ENCODE results near the gene ARMC2.
"Not testable (repeated sequence)": the region's sequence is repeated elsewhere in the genome, so short reads cannot be mapped to it uniquely, and the experiment has no call there.

Gene ARMC2

GRCh38 chr6:108853077-108853476 lies 4.9 kb downstream of the ARMC2 start:
- Histone ChIP-seq H3F3A (ENCODE audit: insufficient read depth, low read length) (no peaks in the 10 kb centered on the region), H3K79me2 (ENCODE audit: insufficient read depth, low read length) (no peaks in the 10 kb centered on the region), H2AFZ (ENCODE audit: low read length) (no peak overlapping the region), H3K4me3 (ENCODE audit: low read depth, low read length, poor library complexity, severe bottlenecking) (no peak overlapping the region), H3K9me3 (ENCODE audit: low read length) (0 out of 2 replicates have a peak, but pooled peaks cover 5% of the 10 kb centered on the region), H3K27ac (ENCODE audit: low read depth, low read length, poor library complexity, severe bottlenecking) (no peak overlapping the region), H4K20me1 (ENCODE audit: insufficient read depth, low read length) (no peaks in the 10 kb centered on the region), H3K27me3 (ENCODE audit: insufficient read depth, low read length) (no peaks in the 10 kb centered on the region), H3K4me2 (ENCODE audit: low read length) (no peak overlapping the region), H3K36me3 (ENCODE audit: insufficient read depth, low read length) (no peaks in the 10 kb centered on the region), H3K9ac (ENCODE audit: low read length) (no peak overlapping the region), H3K9me2 (ENCODE audit: low read depth, low read length) (no peaks in the 10 kb centered on the region), H3K4me1 (ENCODE audit: insufficient read depth, low read length, severe bottlenecking) (peaks cover 6% of the 10 kb centered on the region)
- TF ChIP-seq EZH2 (IDR thresholded peaks at IDR 0.05; ENCODE audit: borderline replicate concordance, low read length): no peak
- TF ChIP-seq, protein P1, sequence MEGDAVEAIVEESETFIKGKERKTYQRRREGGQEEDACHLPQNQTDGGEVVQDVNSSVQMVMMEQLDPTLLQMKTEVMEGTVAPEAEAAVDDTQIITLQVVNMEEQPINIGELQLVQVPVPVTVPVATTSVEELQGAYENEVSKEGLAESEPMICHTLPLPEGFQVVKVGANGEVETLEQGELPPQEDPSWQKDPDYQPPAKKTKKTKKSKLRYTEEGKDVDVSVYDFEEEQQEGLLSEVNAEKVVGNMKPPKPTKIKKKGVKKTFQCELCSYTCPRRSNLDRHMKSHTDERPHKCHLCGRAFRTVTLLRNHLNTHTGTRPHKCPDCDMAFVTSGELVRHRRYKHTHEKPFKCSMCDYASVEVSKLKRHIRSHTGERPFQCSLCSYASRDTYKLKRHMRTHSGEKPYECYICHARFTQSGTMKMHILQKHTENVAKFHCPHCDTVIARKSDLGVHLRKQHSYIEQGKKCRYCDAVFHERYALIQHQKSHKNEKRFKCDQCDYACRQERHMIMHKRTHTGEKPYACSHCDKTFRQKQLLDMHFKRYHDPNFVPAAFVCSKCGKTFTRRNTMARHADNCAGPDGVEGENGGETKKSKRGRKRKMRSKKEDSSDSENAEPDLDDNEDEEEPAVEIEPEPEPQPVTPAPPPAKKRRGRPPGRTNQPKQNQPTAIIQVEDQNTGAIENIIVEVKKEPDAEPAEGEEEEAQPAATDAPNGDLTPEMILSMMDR (IDR thresholded peaks at IDR 0.05; ENCODE audit: low read length): no peak

- Histone ChIP-seq H3K4me1 (ENCODE audit: insufficient read depth, low read length, severe bottlenecking) (no peaks in the 10 kb centered on the region), H2AFZ (ENCODE audit: low read length) (no peak overlapping the region), H3K36me3 (ENCODE audit: insufficient read depth, low read length) (no peaks in the 10 kb centered on the region), H3K9ac (ENCODE audit: low read length) (no peak overlapping the region), H3K79me2 (ENCODE audit: insufficient read depth, low read length) (no peaks in the 10 kb centered on the region), H3K9me3 (ENCODE audit: low read length) (0 out of 2 replicates have a peak, but pooled peaks cover 1% of the 10 kb centered on the region), H3K27me3 (ENCODE audit: insufficient read depth, low read length) (no peaks in the 10 kb centered on the region), H3K27ac (ENCODE audit: low read depth, low read length, poor library complexity, severe bottlenecking) (no peak overlapping the region), H3K4me2 (ENCODE audit: low read length) (no peak overlapping the region), H4K20me1 (ENCODE audit: insufficient read depth, low read length) (no peaks in the 10 kb centered on the region), H3K9me2 (ENCODE audit: low read depth, low read length) (no peaks in the 10 kb centered on the region), H3K4me3 (ENCODE audit: low read depth, low read length, poor library complexity, severe bottlenecking) (no peak overlapping the region), H3F3A (ENCODE audit: insufficient read depth, low read length) (no peaks in the 10 kb centered on the region)
- no peak for TF ChIP-seq EZH2 (IDR thresholded peaks at IDR 0.05; ENCODE audit: borderline replicate concordance, low read length)
- TF ChIP-seq, protein P1 (IDR thresholded peaks at IDR 0.05; ENCODE audit: low read length): no peak
Measured at GRCh38 chr6:108862479-108863191, 14.4 kb downstream of the ARMC2 start.

DNA sequence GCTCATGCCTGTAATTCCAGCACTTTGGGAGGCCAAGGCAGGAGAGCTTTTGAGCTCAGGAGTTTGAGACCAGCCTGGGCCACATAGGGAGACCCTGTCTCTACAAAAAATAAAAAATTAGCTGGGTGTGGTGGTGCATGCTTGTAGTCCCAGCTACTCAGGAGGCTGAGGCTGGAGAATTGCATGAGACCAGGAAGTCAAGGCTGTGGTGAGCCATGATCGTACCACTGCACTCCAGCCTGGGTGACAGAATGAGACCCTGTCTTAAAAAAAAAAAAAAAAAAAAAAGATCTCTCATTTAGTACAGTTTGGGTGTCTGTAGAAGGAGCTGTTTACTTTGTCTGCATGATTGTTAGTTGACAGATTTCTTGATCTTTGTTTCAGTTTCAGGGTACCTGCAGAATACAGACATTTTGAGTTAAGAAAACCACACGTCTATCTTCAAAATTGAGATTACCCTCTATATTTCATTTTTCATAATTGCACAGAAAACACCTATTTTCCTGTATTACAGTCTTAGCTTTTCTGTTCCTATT lies 17.6 kb downstream of the ARMC2 start:
- not testable (repeated sequence) for H3K9me2 ChIP-seq (ENCODE audit: low read depth, low read length); H4K20me1 ChIP-seq (ENCODE audit: insufficient read depth, low read length); H3K4me2 ChIP-seq (ENCODE audit: low read length); H2AFZ ChIP-seq (ENCODE audit: low read length); H3K27ac ChIP-seq (ENCODE audit: low read depth, low read length, poor library complexity, severe bottlenecking); H3F3A ChIP-seq (ENCODE audit: insufficient read depth, low read length); H3K4me1 ChIP-seq (ENCODE audit: insufficient read depth, low read length, severe bottlenecking); H3K9ac ChIP-seq (ENCODE audit: low read length); H3K9me3 ChIP-seq (ENCODE audit: low read length); H3K79me2 ChIP-seq (ENCODE audit: insufficient read depth, low read length); H3K4me3 ChIP-seq (ENCODE audit: low read depth, low read length, poor library complexity, severe bottlenecking); H3K36me3 ChIP-seq (ENCODE audit: insufficient read depth, low read length); H3K27me3 ChIP-seq (ENCODE audit: insufficient read depth, low read length)

GRCh38 chr6:108866798-108867197 lies 18.6 kb downstream of the ARMC2 start:
- no peaks in the 10 kb centered on the region for H3F3A ChIP-seq (ENCODE audit: insufficient read depth, low read length)
- H3K27me3 ChIP-seq (ENCODE audit: insufficient read depth, low read length): no peaks in the 10 kb centered on the region
- H3K36me3 ChIP-seq (ENCODE audit: insufficient read depth, low read length): no peaks in the 10 kb centered on the region
- H3K9me3 ChIP-seq (ENCODE audit: low read length): no peaks in the 10 kb centered on the region
- no peaks in the 10 kb centered on the region for H3K9me2 ChIP-seq (ENCODE audit: low read depth, low read length)
- TF ChIP-seq, protein P1 (IDR thresholded peaks at IDR 0.05; ENCODE audit: low read length): no peak
- TF ChIP-seq EZH2 (IDR thresholded peaks at IDR 0.05; ENCODE audit: borderline replicate concordance, low read length): no peak
- H3K4me1 ChIP-seq (ENCODE audit: insufficient read depth, low read length, severe bottlenecking): no peaks in the 10 kb centered on the region
- H3K9ac ChIP-seq (ENCODE audit: low read length): no peak overlapping the region
- H2AFZ ChIP-seq (ENCODE audit: low read length): no peak overlapping the region
- H4K20me1 ChIP-seq (ENCODE audit: insufficient read depth, low read length): no peaks in the 10 kb centered on the region
- no peak overlapping the region for H3K27ac ChIP-seq (ENCODE audit: low read depth, low read length, poor library complexity, severe bottlenecking)
- H3K79me2 ChIP-seq (ENCODE audit: insufficient read depth, low read length): no peaks in the 10 kb centered on the region
- no peak overlapping the region for H3K4me3 ChIP-seq (ENCODE audit: low read depth, low read length, poor library complexity, severe bottlenecking)
- no peak overlapping the region for H3K4me2 ChIP-seq (ENCODE audit: low read length)

Data from OCI-LY1 (cell line).